ENCODE data around the gene LGALS7B.
"Not testable (repeated sequence)": the region's sequence is repeated elsewhere in the genome, so short reads cannot be mapped to it uniquely, and the experiment has no call there.

Gene LGALS7B

GRCh38 chr19:38792250-38793111, 3.5 kb downstream of the LGALS7B start:
- DNase-seq (ENCODE audit: low read depth, low spot score): no peak
- H3K4me3 ChIP-seq (ENCODE audit: low read length): no peak overlapping the region

- H3K4me3 ChIP-seq (ENCODE audit: low read length): no peak overlapping the region
- DNase-seq (ENCODE audit: low read depth, low spot score): no peak
These were observed 4.2 kb downstream of the LGALS7B start for GRCh38 chr19:38793177-38793576.

GRCh38 chr19:38793671-38794070, 4.7 kb downstream of the LGALS7B start:
- DNase-seq (ENCODE audit: low read depth, low spot score): no peak
- no peak overlapping the region for H3K4me3 ChIP-seq (ENCODE audit: low read length)

GRCh38 chr19:38795549-38795948, 6.5 kb downstream of the LGALS7B start:
- H3K4me3 ChIP-seq (ENCODE audit: low read length): no peak overlapping the region
- no peak for DNase-seq (ENCODE audit: low read depth, low spot score)

GRCh38 chr19:38796154-38796553, 7.2 kb downstream of the LGALS7B start:
- no peak overlapping the region for H3K4me3 ChIP-seq (ENCODE audit: low read length)
- no peak for DNase-seq (ENCODE audit: low read depth, low spot score)

GRCh38 chr19:38797781-38798180, 8.8 kb downstream of the LGALS7B start:
- not testable (repeated sequence) for H3K4me3 ChIP-seq (ENCODE audit: low read length)

GRCh38 chr19:38799104-38799503, 10.1 kb downstream of the LGALS7B start:
- H3K4me3 ChIP-seq (ENCODE audit: low read length): no peak overlapping the region
- no peak for DNase-seq (ENCODE audit: low read depth, low spot score)

More at GRCh38 chr19:38797781-38798180, 8.8 kb downstream of the LGALS7B start:
- not testable (repeated sequence) for DNase-seq (ENCODE audit: low read depth, low spot score)

- H3K4me3 ChIP-seq (ENCODE audit: low read length): no peak overlapping the region
- DNase-seq (ENCODE audit: low read depth, low spot score): no peak
These were observed 11.8 kb downstream of the LGALS7B start for GRCh38 chr19:38800577-38801347.

- no peak for DNase-seq (ENCODE audit: low read depth, low spot score)
- H3K4me3 ChIP-seq (ENCODE audit: low read length): no peak overlapping the region
These were observed 12.5 kb downstream of the LGALS7B start for GRCh38 chr19:38801359-38802095.

GRCh38 chr19:38803543-38803942, 14.5 kb downstream of the LGALS7B start:
- no peak for DNase-seq (ENCODE audit: low read depth, low spot score)
- H3K4me3 ChIP-seq (ENCODE audit: low read length): no peak overlapping the region

- no peak overlapping the region for H3K4me3 ChIP-seq (ENCODE audit: low read length)
- DNase-seq (ENCODE audit: low read depth, low spot score): no peak
These were observed 16.2 kb downstream of the LGALS7B start for GRCh38 chr19:38805180-38805579.

GRCh38 chr19:38806371-38806770, 17.4 kb downstream of the LGALS7B start:
- DNase-seq (ENCODE audit: low read depth, low spot score): no peak
- H3K4me3 ChIP-seq (ENCODE audit: low read length): no peak overlapping the region

GRCh38 chr19:38807374-38808098, 18.5 kb downstream of the LGALS7B start:
- not testable (repeated sequence) for H3K4me3 ChIP-seq (ENCODE audit: low read length); DNase-seq (ENCODE audit: low read depth, low spot score)

GRCh38 chr19:38808741-38809140, 19.7 kb downstream of the LGALS7B start:
- DNase-seq (ENCODE audit: low read depth, low spot score): no peak
- no peak overlapping the region for H3K4me3 ChIP-seq (ENCODE audit: low read length)

GRCh38 chr19:38809592-38810252, 20.7 kb downstream of the LGALS7B start:
- DNase-seq (ENCODE audit: low read depth, low spot score): no peak
- H3K4me3 ChIP-seq (ENCODE audit: low read length): no peak overlapping the region

GRCh38 chr19:38812009-38812840, 23.2 kb downstream of the LGALS7B start:
- H3K4me3 ChIP-seq (ENCODE audit: low read length): no peak overlapping the region
- no peak for DNase-seq (ENCODE audit: low read depth, low spot score)

GRCh38 chr19:38812841-38813320, 23.9 kb downstream of the LGALS7B start, which contains the start of gene LGALS4:
TSS of gene LGALS4 (minus strand) at chr19:38812945. CDS start at chr19:38812886, 59 bp downstream.
- no peak for DNase-seq (ENCODE audit: low read depth, low spot score)
- H3K4me3 ChIP-seq (ENCODE audit: low read length): no peak within 1 kb of the TSS
